GM12878 (cell line): Measurements from ENCODE around the gene SLX4IP. TPM values are rescaled to one million over a fixed set of nuclear protein-coding genes. Genes with fewer than 3 reads are reported as not detected.

Source experiments
- ATAC-seq: fragments of 200-7000 bp; cut with Tn5 transposase; 3 replicates; pipeline ENCODE4 v1.9.1; 2020; ENCODE audit warnings: mild to moderate bottlenecking, moderate library complexity
- BruUV-seq: library from RNA; stranded (reverse); fragments of 400-500 nt; replicated peaks from 2 replicates; lab custom pipeline; 2021; lab: Mats Ljungman, UMichigan
- CTCF ChIA-PET: fragments of 300-600 bp; sonication (Branson Sonifier 250); formaldehyde crosslinking; extraction: SDS; loops from one replicate; lab custom pipeline; 2021; ENCODE audit warnings: inconsistent platforms; lab: Yijun Ruan, JAX
- POLR2A ChIA-PET: fragments of 350-600 bp; formaldehyde crosslinking; extraction: SDS; loops from one replicate; lab custom pipeline; 2021; ENCODE audit warnings: inconsistent platforms; lab: Charles Lee
- RAD21 ChIA-PET: fragments of 300-600 bp; sonication (Branson Sonifier 250); formaldehyde crosslinking; loops from one replicate; lab custom pipeline; 2023; ENCODE audit warnings: antibody characterized with exemption; ENCODE audit not compliant: unreplicated experiment; lab: Charles Lee
- SMC1A ChIA-PET: fragments of 300-600 bp; sonication (Branson Sonifier 250); formaldehyde crosslinking; loops from one replicate; lab custom pipeline; 2023; ENCODE audit not compliant: unreplicated experiment, uncharacterized antibody; lab: Charles Lee
- DNase-seq: peaks from one replicate; pipeline ENCODE4 v3.0.0-alpha.2; 2011; ENCODE audit warnings: low read depth, low spot score
- FAIRE-seq: peaks from 3 replicates; lab custom pipeline; 2011; peaks lifted over from hg19 to GRCh38; lab: Jason Lieb, UNC
- H2AFZ ChIP-seq: 2 replicates; pipeline ENCODE4 v1.6.0; 2011; ENCODE audit warnings: low read depth, low read length, control low read depth; ENCODE audit not compliant: control insufficient read depth
- H3K27ac ChIP-seq: 2 replicates; pipeline ENCODE4 v1.5.1; 2011; ENCODE audit warnings: control low read depth; ENCODE audit not compliant: control insufficient read depth, insufficient read depth
- H3K27me3 ChIP-seq, 2 experiments: replicated peaks in 1 of 2; 2 replicates each; pipeline versions ENCODE4 v1.6.0 to v1.6.1; 2011; ENCODE audit warnings: low read length in 1 of 2; ENCODE audit not compliant: control insufficient read depth in 2 of 2, insufficient read depth in 2 of 2
- H3K36me3 ChIP-seq, 2 experiments: 2 replicates each; pipeline ENCODE4 v1.5.1; 2011; ENCODE audit warnings: low read length in 1 of 2; ENCODE audit not compliant: control insufficient read depth in 2 of 2, insufficient read depth in 2 of 2
- H3K4me1 ChIP-seq: 2 replicates; pipeline ENCODE4 v1.6.1; 2011; ENCODE audit warnings: mild to moderate bottlenecking, low read length, moderate library complexity, mixed read lengths; ENCODE audit not compliant: control insufficient read depth, insufficient read depth
- H3K4me2 ChIP-seq: 2 replicates; pipeline ENCODE4 v1.6.0; 2011; ENCODE audit warnings: control low read depth; ENCODE audit not compliant: control insufficient read depth, insufficient read depth
- H3K4me3 ChIP-seq: fragments of 200-600 bp; sonication (generic); 2 replicates; pipeline ENCODE4 v1.5.1; 2016
- H3K79me2 ChIP-seq: 2 replicates; pipeline ENCODE4 v1.6.0; 2011; ENCODE audit warnings: low read length; ENCODE audit not compliant: control insufficient read depth, insufficient read depth
- H3K9ac ChIP-seq: 2 replicates; pipeline ENCODE4 v1.8.0; 2011; ENCODE audit warnings: low read length, control low read depth, mixed read lengths; ENCODE audit not compliant: control insufficient read depth, insufficient read depth
- H3K9me3 ChIP-seq: replicated peaks from 3 replicates; pipeline ENCODE4 v1.5.1; 2011; ENCODE audit warnings: mild to moderate bottlenecking, low read length; ENCODE audit not compliant: control insufficient read depth, insufficient read depth
- H4K20me1 ChIP-seq: 2 replicates; pipeline ENCODE4 v1.6.0; 2011; ENCODE audit not compliant: control insufficient read depth, insufficient read depth
- CBX5 ChIP-seq: sonication (generic); IDR thresholded peaks from 2 replicates; pipeline ENCODE4 v1.6.1; 2016; ENCODE audit warnings: low read depth, moderate library complexity, mild to moderate bottlenecking, inconsistent platforms
- CREM ChIP-seq: IDR thresholded peaks from 2 replicates; pipeline ENCODE4 v1.6.1; 2014; ENCODE audit warnings: antibody characterized with exemption, low read depth
- HCFC1 ChIP-seq: fragments of 150-350 bp; IDR thresholded peaks from 2 replicates; pipeline ENCODE4 v1.6.1; 2014; ENCODE audit warnings: low read length
- IKZF1 ChIP-seq: fragments of 450-650 bp; conservative IDR thresholded peaks from 2 replicates; pipeline ENCODE4 v1.6.1; 2017; ENCODE audit warnings: antibody characterized with exemption, mild to moderate bottlenecking
- MTA2 ChIP-seq: fragments of 450-650 bp; IDR thresholded peaks from 2 replicates; pipeline ENCODE4 v1.6.1; 2016; ENCODE audit warnings: low read depth, mild to moderate bottlenecking, moderate library complexity
- NBN ChIP-seq: fragments of 450-650 bp; IDR thresholded peaks from 2 replicates; pipeline ENCODE4 v1.6.1; 2016
- NFXL1 ChIP-seq: fragments of 450-650 bp; IDR thresholded peaks from 2 replicates; pipeline ENCODE4 v1.6.1; 2017; ENCODE audit warnings: antibody characterized with exemption, mild to moderate bottlenecking, borderline replicate concordance
- STAT3 ChIP-seq: IDR thresholded peaks from 2 replicates; pipeline ENCODE4 v1.6.1; 2011; ENCODE audit warnings: low read depth, low read length, improper control_type of control experiment
- ZNF207 ChIP-seq: fragments of 450-650 bp; IDR thresholded peaks from 2 replicates; pipeline ENCODE4 v1.6.1; 2014; ENCODE audit warnings: antibody characterized with exemption, mild to moderate bottlenecking, borderline replicate concordance
- WGBS: methylation state at CpG from one replicate; pipeline ENCODE4 v1.1.6; 2016; ENCODE audit warnings: low lambda C conversion rate; ENCODE audit not compliant: insufficient replicate concordance, insufficient coverage; ENCODE audit errors: missing lambda C conversion rate; 5-methylcytosine and 5-hydroxymethylcytosine counted together
- in situ Hi-C: fragments of 300-500 bp; cut with MboI; formaldehyde crosslinking; loops from 9 replicates; pipeline ENCODE4 v1.14.3; 2018; ENCODE audit warnings: mixed read lengths
- intact Hi-C: fragments of 100-400 bp; cut with micrococcal nuclease; formaldehyde crosslinking; loops from one replicate; pipeline ENCODE4 v1.14.2; 2022; ENCODE audit not compliant: unreplicated experiment
- polyA plus RNA-seq, 11 experiments: library from polyadenylated mRNA; depleted of rRNA in 4 of 11; unstranded in 6 of 11; stranded (reverse) in 5 of 11; fragments of >200 nt; fragmentation: Nextera tagmentation in 4 of 11; fragmentation: Illumina TruSeq in 1 of 11; extraction: Ambion mirVana in 4 of 11; extraction: Trizol in 1 of 11; gene quantifications; 1 replicate in 1 of 11; 2 replicates in 10 of 11; pipeline versions ENCODE4 v1.2.1 to v1.2.3, GENCODE V29; 2011 to 2016; ENCODE audit warnings: inconsistent platforms in 2 of 11, missing spikeins in 2 of 11, low read depth in 1 of 11
- total RNA-seq, 4 experiments: library from RNA; depleted of rRNA in 3 of 4; stranded (reverse); fragments of >200 nt in 3 of 4; fragmentation: Illumina TruSeq in 1 of 4; extraction: Trizol in 1 of 4; gene quantifications; 2 replicates each; pipeline versions ENCODE4 v1.2.1 to v1.2.3, GENCODE V29; 2013 to 2021
- TF ChIP-seq, protein P1 (sequence below): IDR thresholded peaks from 2 replicates; pipeline ENCODE4 v1.6.1; 2012; ENCODE audit warnings: improper control_type of control experiment, low read depth, low read length; ENCODE audit not compliant: insufficient replicate concordance
- TF ChIP-seq, protein P2 (sequence below): fragments of 450-650 bp; IDR thresholded peaks from 2 replicates; pipeline ENCODE4 v1.6.1; 2018; ENCODE audit warnings: mild to moderate bottlenecking, low read depth, moderate library complexity; ENCODE audit not compliant: partially characterized antibody
- TF ChIP-seq, protein P3 (sequence below): IDR thresholded peaks from 2 replicates; pipeline ENCODE4 v1.6.1; 2012; ENCODE audit warnings: low read length, inconsistent platforms

The SLX4IP gene
- total and polyA plus RNA-seq, 10 of the 15 experiments (the other 5 are each of a cell fraction or from before 2014, with no cell fraction given), result 2.2 to 11.0 (median 6.3) TPM

DNA sequence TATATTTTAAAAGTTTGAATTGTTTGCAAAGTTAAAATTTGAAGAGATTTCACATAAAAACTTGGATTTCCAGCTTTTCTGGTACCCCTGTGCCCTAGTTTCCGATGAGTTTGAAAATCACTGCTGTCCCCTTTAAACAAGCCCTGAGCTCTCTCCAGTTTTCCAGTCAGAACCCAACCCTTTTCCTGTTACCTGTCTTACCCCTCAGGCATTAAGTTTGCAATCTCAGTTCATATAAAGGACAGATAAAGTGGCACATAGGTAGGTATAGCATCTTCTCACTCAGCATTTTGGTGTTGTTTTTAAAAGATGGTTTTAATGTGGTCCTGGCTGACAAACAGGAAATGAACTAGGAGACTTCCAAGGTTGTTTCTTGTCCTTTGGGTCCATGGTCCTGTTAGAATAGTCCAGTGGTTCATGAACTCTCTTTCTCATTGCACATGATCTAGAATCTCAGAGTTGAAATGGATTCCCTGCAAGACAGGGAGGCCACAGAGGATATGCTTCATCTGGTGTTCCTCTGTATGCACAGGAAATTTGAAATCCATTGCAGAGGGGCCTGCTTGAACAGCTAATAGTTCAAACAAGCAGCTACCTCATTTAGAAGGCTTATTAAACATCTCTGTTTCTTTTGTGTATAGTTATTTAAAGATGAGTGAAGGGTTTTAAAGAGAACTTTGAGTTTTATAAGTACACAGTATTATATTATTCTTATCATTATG, 156.0 kb downstream of the SLX4IP start:
- no peaks in the 10 kb centered on the region for H4K20me1 ChIP-seq
- H3K4me1 ChIP-seq, result no peaks in the 10 kb centered on the region
- no peaks in the 10 kb centered on the region for H3K79me2 ChIP-seq
- ATAC-seq (no peak), FAIRE-seq (no peak), DNase-seq (no peak)
- no peaks in the 10 kb centered on the region for H3K36me3 ChIP-seq
- H3K27ac ChIP-seq, result no peak overlapping the region
- no peak overlapping the region for H2AFZ ChIP-seq
- POLR2A ChIA-PET, result no interaction called here
- 92% methylated on average over 1 of the region's 1 CpG for WGBS
- no peak overlapping the region for H3K4me2 ChIP-seq
- CTCF ChIA-PET, result interaction anchor here (0.9 to 1.2 kb wide), 2 partner anchors 12 to 18 kb away, joined by 3 read pairs; no protein-coding TSS in a partner anchor
- no TSS peak for BruUV-seq
- RAD21 ChIA-PET, result no interaction called here
- H3K27me3 ChIP-seq, result no peaks in the 10 kb centered on the region
- SMC1A ChIA-PET, result interaction anchor here (1.5 kb wide), 1 partner anchor 9 kb away, joined by 4 read pairs; no protein-coding TSS in a partner anchor
- H3K4me3 ChIP-seq, result no peak overlapping the region
- no peaks in the 10 kb centered on the region for H3K9me3 ChIP-seq
- in situ Hi-C loops (no loop called here), intact Hi-C loops (no loop called here)
- H3K9ac ChIP-seq, result no peak overlapping the region
- no peak for TF ChIP-seq NBN
- TF ChIP-seq NFXL1, result no peak
- TF ChIP-seq STAT3, result no peak
- TF ChIP-seq, protein P1, sequence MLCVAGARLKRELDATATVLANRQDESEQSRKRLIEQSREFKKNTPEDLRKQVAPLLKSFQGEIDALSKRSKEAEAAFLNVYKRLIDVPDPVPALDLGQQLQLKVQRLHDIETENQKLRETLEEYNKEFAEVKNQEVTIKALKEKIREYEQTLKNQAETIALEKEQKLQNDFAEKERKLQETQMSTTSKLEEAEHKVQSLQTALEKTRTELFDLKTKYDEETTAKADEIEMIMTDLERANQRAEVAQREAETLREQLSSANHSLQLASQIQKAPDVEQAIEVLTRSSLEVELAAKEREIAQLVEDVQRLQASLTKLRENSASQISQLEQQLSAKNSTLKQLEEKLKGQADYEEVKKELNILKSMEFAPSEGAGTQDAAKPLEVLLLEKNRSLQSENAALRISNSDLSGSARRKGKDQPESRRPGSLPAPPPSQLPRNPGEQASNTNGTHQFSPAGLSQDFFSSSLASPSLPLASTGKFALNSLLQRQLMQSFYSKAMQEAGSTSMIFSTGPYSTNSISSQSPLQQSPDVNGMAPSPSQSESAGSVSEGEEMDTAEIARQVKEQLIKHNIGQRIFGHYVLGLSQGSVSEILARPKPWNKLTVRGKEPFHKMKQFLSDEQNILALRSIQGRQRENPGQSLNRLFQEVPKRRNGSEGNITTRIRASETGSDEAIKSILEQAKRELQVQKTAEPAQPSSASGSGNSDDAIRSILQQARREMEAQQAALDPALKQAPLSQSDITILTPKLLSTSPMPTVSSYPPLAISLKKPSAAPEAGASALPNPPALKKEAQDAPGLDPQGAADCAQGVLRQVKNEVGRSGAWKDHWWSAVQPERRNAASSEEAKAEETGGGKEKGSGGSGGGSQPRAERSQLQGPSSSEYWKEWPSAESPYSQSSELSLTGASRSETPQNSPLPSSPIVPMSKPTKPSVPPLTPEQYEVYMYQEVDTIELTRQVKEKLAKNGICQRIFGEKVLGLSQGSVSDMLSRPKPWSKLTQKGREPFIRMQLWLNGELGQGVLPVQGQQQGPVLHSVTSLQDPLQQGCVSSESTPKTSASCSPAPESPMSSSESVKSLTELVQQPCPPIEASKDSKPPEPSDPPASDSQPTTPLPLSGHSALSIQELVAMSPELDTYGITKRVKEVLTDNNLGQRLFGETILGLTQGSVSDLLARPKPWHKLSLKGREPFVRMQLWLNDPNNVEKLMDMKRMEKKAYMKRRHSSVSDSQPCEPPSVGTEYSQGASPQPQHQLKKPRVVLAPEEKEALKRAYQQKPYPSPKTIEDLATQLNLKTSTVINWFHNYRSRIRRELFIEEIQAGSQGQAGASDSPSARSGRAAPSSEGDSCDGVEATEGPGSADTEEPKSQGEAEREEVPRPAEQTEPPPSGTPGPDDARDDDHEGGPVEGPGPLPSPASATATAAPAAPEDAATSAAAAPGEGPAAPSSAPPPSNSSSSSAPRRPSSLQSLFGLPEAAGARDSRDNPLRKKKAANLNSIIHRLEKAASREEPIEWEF, result no peak
- no peak for TF ChIP-seq CREM
- no peak for TF ChIP-seq MTA2
- TF ChIP-seq CBX5, result no peak
- TF ChIP-seq ZNF207, result no peak
- no peak for TF ChIP-seq HCFC1
- no peak for TF ChIP-seq IKZF1
- TF ChIP-seq, protein P2, sequence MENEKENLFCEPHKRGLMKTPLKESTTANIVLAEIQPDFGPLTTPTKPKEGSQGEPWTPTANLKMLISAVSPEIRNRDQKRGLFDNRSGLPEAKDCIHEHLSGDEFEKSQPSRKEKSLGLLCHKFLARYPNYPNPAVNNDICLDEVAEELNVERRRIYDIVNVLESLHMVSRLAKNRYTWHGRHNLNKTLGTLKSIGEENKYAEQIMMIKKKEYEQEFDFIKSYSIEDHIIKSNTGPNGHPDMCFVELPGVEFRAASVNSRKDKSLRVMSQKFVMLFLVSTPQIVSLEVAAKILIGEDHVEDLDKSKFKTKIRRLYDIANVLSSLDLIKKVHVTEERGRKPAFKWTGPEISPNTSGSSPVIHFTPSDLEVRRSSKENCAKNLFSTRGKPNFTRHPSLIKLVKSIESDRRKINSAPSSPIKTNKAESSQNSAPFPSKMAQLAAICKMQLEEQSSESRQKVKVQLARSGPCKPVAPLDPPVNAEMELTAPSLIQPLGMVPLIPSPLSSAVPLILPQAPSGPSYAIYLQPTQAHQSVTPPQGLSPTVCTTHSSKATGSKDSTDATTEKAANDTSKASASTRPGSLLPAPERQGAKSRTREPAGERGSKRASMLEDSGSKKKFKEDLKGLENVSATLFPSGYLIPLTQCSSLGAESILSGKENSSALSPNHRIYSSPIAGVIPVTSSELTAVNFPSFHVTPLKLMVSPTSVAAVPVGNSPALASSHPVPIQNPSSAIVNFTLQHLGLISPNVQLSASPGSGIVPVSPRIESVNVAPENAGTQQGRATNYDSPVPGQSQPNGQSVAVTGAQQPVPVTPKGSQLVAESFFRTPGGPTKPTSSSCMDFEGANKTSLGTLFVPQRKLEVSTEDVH, result no peak
- TF ChIP-seq, protein P3, sequence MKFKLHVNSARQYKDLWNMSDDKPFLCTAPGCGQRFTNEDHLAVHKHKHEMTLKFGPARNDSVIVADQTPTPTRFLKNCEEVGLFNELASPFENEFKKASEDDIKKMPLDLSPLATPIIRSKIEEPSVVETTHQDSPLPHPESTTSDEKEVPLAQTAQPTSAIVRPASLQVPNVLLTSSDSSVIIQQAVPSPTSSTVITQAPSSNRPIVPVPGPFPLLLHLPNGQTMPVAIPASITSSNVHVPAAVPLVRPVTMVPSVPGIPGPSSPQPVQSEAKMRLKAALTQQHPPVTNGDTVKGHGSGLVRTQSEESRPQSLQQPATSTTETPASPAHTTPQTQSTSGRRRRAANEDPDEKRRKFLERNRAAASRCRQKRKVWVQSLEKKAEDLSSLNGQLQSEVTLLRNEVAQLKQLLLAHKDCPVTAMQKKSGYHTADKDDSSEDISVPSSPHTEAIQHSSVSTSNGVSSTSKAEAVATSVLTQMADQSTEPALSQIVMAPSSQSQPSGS, result no peak
